RWPE2 (cell line): Measurements from ENCODE around the gene AP3B1.

Experiments
- ATAC-seq: fragments of 200-7000 bp; cut with Tn5 transposase; 3 replicates; pipeline ENCODE4 v1.9.1; 2021; ENCODE audit warnings: low read depth
- DNase-seq: peaks from one replicate; pipeline ENCODE4 v3.0.0-alpha.2; 2020; ENCODE audit warnings: low spot score
- H3K27ac ChIP-seq: fragments of 450-650 bp; 2 replicates; pipeline ENCODE4 v1.5.1; 2017; ENCODE audit warnings: mild to moderate bottlenecking; ENCODE audit not compliant: poor library complexity, severe bottlenecking
- H3K27me3 ChIP-seq: fragments of 250-450 bp; sonication (Bioruptor Pico); 2 replicates; pipeline ENCODE4 v1.5.1; 2021; ENCODE audit warnings: mild to moderate bottlenecking, moderate library complexity; ENCODE audit not compliant: insufficient read depth, poor library complexity, severe bottlenecking
- H3K36me3 ChIP-seq: fragments of 250-450 bp; sonication (Bioruptor Pico); 2 replicates; pipeline ENCODE4 v1.5.1; 2020; ENCODE audit warnings: low read depth, mild to moderate bottlenecking, moderate library complexity
- H3K4me1 ChIP-seq: fragments of 250-450 bp; sonication (Bioruptor Pico); 2 replicates; pipeline ENCODE4 v1.5.1; 2021; ENCODE audit warnings: mild to moderate bottlenecking, moderate library complexity; ENCODE audit not compliant: insufficient read depth, poor library complexity, severe bottlenecking
- H3K4me3 ChIP-seq: fragments of 250-450 bp; sonication (Bioruptor Pico); 2 replicates; pipeline ENCODE4 v1.5.1; 2021; ENCODE audit warnings: mild to moderate bottlenecking, moderate library complexity; ENCODE audit not compliant: severe bottlenecking
- H3K9me3 ChIP-seq: fragments of 250-450 bp; sonication (Bioruptor Pico); 2 replicates; pipeline ENCODE4 v1.5.1; 2021; ENCODE audit warnings: mild to moderate bottlenecking, moderate library complexity; ENCODE audit not compliant: severe bottlenecking
- CTCF ChIP-seq: fragments of 450-650 bp; IDR thresholded peaks from one replicate; pipeline ENCODE4 v1.5.1; 2017; ENCODE audit warnings: mild to moderate bottlenecking, moderate library complexity; ENCODE audit not compliant: poor library complexity, severe bottlenecking

Gene AP3B1

GRCh38 chr5:78000191-78000590 lies 294.3 kb downstream of the AP3B1 start:
- Histone ChIP-seq H3K27ac (no peak overlapping the region), H3K36me3 (peaks cover 23% of the 10 kb centered on the region), H3K4me3 (no peak overlapping the region), H3K27me3 (no peaks in the 10 kb centered on the region), H3K9me3 (no peaks in the 10 kb centered on the region), H3K4me1 (no peaks in the 10 kb centered on the region)
- TF ChIP-seq CTCF, result no peak
- ATAC-seq (no peak), DNase-seq (no peak)

- Histone ChIP-seq H3K36me3 (peaks cover 23% of the 10 kb centered on the region), H3K27me3 (no peaks in the 10 kb centered on the region), H3K27ac (no peak overlapping the region), H3K4me1 (no peaks in the 10 kb centered on the region), H3K9me3 (no peaks in the 10 kb centered on the region), H3K4me3 (no peak overlapping the region)
- no peak for TF ChIP-seq CTCF
- no peak for DNase-seq
- ATAC-seq, result no peak
These were observed 295.1 kb downstream of the AP3B1 start for GRCh38 chr5:77999399-77999798.

- DNase-seq (no peak), ATAC-seq (no peak)
- Histone ChIP-seq H3K36me3 (peaks cover 16% of the 10 kb centered on the region), H3K4me1 (no peaks in the 10 kb centered on the region), H3K4me3 (no peak overlapping the region), H3K9me3 (no peaks in the 10 kb centered on the region), H3K27me3 (no peaks in the 10 kb centered on the region), H3K27ac (no peak overlapping the region)
- no peak for TF ChIP-seq CTCF
These were observed 297.6 kb downstream of the AP3B1 start for GRCh38 chr5:77996943-77997342.

- no peak for TF ChIP-seq CTCF
- DNase-seq (no peak), ATAC-seq (no peak)
- Histone ChIP-seq H3K27ac (no peak overlapping the region), H3K4me3 (no peak overlapping the region), H3K27me3 (no peaks in the 10 kb centered on the region), H3K4me1 (no peaks in the 10 kb centered on the region), H3K9me3 (no peaks in the 10 kb centered on the region), H3K36me3 (peaks cover 12% of the 10 kb centered on the region)
These were observed 298.6 kb downstream of the AP3B1 start for GRCh38 chr5:77995793-77996409.

GRCh38 chr5:77994943-77995342 lies 299.6 kb downstream of the AP3B1 start:
- no peak for ATAC-seq
- Histone ChIP-seq H3K27ac (no peak overlapping the region), H3K9me3 (no peaks in the 10 kb centered on the region), H3K4me1 (no peaks in the 10 kb centered on the region), H3K4me3 (no peak overlapping the region), H3K36me3 (peaks cover 3% of the 10 kb centered on the region), H3K27me3 (no peaks in the 10 kb centered on the region)
- no peak for DNase-seq
- no peak for TF ChIP-seq CTCF
